ENCODE results near the gene ITGBL1. TPM values are rescaled to one million over a fixed set of nuclear protein-coding genes. Genes with fewer than 3 reads are reported as not detected.

The ITGBL1 gene
- total RNA-seq, 4 donors from 2014 or later = 7.7 to 10.4 (median 9.2) TPM

- 84% methylated on average over 5 of the region's 5 CpGs for WGBS
- no peak overlapping the region for H3K27ac ChIP-seq
- no peaks in the 10 kb centered on the region for H3K27me3 ChIP-seq
- no peak for DNase-seq (ENCODE audit: low spot score in 2 of 2)
- no peaks in the 10 kb centered on the region for H3K36me3 ChIP-seq
- no peak overlapping the region for H3K4me3 ChIP-seq
- TF ChIP-seq POLR2A (IDR thresholded peaks at IDR 0.05) (no peak), EP300 (IDR thresholded peaks at IDR 0.05) (no peak), POLR2AphosphoS5 (IDR thresholded peaks at IDR 0.05) (no peak)
- no peaks in the 10 kb centered on the region for H3K4me1 ChIP-seq
- H3K9me3 ChIP-seq = peaks cover 5% of the 10 kb centered on the region
These were observed 142.5 kb downstream of the ITGBL1 start for GRCh38 chr13:101594936-101595335.

GRCh38 chr13:101596803-101597202 lies 144.3 kb downstream of the ITGBL1 start:
- H3K4me1 ChIP-seq = no peaks in the 10 kb centered on the region
- H3K27me3 ChIP-seq = no peaks in the 10 kb centered on the region
- WGBS = 87% methylated on average over 4 of the region's 4 CpGs
- no peak for DNase-seq (ENCODE audit: low spot score in 2 of 2)
- H3K9me3 ChIP-seq = peaks cover 5% of the 10 kb centered on the region
- TF ChIP-seq POLR2AphosphoS5 (IDR thresholded peaks at IDR 0.05) = no peak
- TF ChIP-seq EP300 (IDR thresholded peaks at IDR 0.05) = no peak
- TF ChIP-seq POLR2A (IDR thresholded peaks at IDR 0.05) = no peak
- TF ChIP-seq, protein P1, sequence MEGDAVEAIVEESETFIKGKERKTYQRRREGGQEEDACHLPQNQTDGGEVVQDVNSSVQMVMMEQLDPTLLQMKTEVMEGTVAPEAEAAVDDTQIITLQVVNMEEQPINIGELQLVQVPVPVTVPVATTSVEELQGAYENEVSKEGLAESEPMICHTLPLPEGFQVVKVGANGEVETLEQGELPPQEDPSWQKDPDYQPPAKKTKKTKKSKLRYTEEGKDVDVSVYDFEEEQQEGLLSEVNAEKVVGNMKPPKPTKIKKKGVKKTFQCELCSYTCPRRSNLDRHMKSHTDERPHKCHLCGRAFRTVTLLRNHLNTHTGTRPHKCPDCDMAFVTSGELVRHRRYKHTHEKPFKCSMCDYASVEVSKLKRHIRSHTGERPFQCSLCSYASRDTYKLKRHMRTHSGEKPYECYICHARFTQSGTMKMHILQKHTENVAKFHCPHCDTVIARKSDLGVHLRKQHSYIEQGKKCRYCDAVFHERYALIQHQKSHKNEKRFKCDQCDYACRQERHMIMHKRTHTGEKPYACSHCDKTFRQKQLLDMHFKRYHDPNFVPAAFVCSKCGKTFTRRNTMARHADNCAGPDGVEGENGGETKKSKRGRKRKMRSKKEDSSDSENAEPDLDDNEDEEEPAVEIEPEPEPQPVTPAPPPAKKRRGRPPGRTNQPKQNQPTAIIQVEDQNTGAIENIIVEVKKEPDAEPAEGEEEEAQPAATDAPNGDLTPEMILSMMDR (IDR thresholded peaks at IDR 0.05) = no peak
- no peaks in the 10 kb centered on the region for H3K36me3 ChIP-seq
- no peak overlapping the region for H3K4me3 ChIP-seq
- H3K27ac ChIP-seq = no peak overlapping the region

DNA sequence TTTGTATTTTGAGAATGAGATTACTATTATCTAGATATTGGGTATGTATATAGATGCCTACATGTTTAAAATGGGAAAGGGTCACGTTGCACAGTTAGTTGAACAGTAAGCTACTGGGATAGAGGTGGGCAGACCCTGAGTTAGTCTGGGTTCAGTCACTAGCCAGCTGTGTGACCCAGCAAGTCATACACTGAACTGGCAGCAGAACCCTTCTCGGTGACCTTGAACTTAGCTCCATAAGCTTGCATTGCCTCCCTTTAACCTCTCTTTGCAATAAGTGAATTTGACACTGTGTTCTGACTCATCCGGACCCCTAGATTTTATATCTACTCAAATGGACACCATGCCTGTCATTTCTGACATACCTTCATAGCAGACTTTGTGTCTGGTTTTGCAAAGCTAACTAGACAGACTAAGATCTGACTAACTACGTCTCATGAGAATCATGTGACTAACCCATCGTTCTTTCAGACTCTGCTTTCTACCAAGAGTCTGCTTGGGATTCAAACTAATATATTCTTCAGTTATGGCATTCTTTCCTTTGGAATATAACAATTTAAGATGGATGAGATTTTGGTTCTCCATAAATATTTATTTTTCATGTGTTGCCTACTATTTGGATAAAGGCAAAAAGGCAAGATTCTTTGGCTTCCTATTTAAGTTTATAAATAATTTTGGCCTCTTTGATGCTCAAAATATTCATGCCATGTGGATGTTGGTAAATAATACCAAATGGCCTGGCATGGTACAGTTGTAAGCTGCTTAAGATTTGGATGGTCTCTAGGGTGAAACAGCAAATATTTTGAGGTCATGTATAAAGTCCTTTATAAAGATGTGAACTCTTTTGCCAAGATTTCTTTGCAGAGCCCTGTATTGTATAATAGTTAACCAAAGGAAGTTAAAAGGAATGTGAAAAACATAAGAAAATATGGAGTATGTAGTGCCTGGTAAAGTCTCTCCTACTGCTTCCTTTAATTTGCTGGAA lies 159.3 kb downstream of the ITGBL1 start:
- no peak for DNase-seq (ENCODE audit: low spot score in 2 of 2)
- 84% methylated on average over 5 of the region's 5 CpGs for WGBS
- Histone ChIP-seq H3K27ac (no peak overlapping the region), H3K4me3 (no peak overlapping the region), H3K27me3 (no peaks in the 10 kb centered on the region), H3K9me3 (no peaks in the 10 kb centered on the region), H3K4me1 (no peaks in the 10 kb centered on the region), H3K36me3 (no peaks in the 10 kb centered on the region)
- TF ChIP-seq EP300 (IDR thresholded peaks at IDR 0.05) (no peak), POLR2AphosphoS5 (IDR thresholded peaks at IDR 0.05) (no peak), POLR2A (IDR thresholded peaks at IDR 0.05) (no peak)
- TF ChIP-seq, protein P1 (IDR thresholded peaks at IDR 0.05) = no peak

GRCh38 chr13:101612735-101613134 lies 160.3 kb downstream of the ITGBL1 start:
- Histone ChIP-seq H3K27me3 (no peaks in the 10 kb centered on the region), H3K4me1 (no peaks in the 10 kb centered on the region), H3K27ac (no peak overlapping the region), H3K36me3 (no peaks in the 10 kb centered on the region), H3K4me3 (no peak overlapping the region), H3K9me3 (no peaks in the 10 kb centered on the region)
- TF ChIP-seq POLR2AphosphoS5 (IDR thresholded peaks at IDR 0.05) = no peak
- TF ChIP-seq, protein P1 (IDR thresholded peaks at IDR 0.05) = no peak
- no peak for TF ChIP-seq EP300 (IDR thresholded peaks at IDR 0.05)
- no peak for TF ChIP-seq POLR2A (IDR thresholded peaks at IDR 0.05)
- no peak for DNase-seq (ENCODE audit: low spot score in 2 of 2)
- 60% methylated on average over 7 of the region's 7 CpGs for WGBS

DNA sequence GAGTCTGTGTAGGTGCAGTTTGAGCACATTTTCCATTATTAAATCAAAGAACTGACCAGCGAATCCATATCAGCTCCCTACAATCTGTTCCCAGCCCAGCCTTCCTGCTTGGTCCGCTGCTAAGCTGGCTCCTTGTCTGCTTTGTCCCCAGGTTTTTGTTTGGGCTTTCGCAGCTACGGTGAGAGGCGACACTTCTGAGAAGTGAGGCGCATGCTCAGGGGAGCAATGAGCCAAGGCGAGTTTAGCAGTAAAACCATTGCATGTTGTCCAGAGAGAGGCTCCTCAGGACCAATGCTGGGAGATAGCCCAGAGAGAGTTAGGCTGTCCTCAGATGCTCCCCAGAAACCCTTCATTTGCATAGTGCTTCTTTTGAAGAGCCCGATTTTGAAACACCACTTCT lies 162.0 kb downstream of the ITGBL1 start:
- Histone ChIP-seq H3K27me3 (no peaks in the 10 kb centered on the region), H3K27ac (no peak overlapping the region), H3K36me3 (no peaks in the 10 kb centered on the region), H3K9me3 (no peaks in the 10 kb centered on the region), H3K4me1 (no peaks in the 10 kb centered on the region), H3K4me3 (no peak overlapping the region)
- no peak for TF ChIP-seq EP300 (IDR thresholded peaks at IDR 0.05)
- TF ChIP-seq POLR2AphosphoS5 (IDR thresholded peaks at IDR 0.05) = no peak
- TF ChIP-seq, protein P1 (IDR thresholded peaks at IDR 0.05) = no peak
- TF ChIP-seq POLR2A (IDR thresholded peaks at IDR 0.05) = no peak
- no peak for DNase-seq (ENCODE audit: low spot score in 2 of 2)
- 90% methylated on average over 8 of the region's 8 CpGs for WGBS

Data from suprapubic skin (tissue), 4 donors.